BLaER1 treated with 17β-estradiol and CSF1 and Interleukin-3, amounts not matched to agents 10 nM and 100 nM (cell line): ENCODE results near the gene ZC3H7B.

Experiments
- H3K27ac ChIP-seq, 11 experiments: shearing (Covaris generic); formaldehyde crosslinking; 2 replicates each; pipeline ENCODE4 v1.8.1; 2022
- H3K27me3 ChIP-seq, 11 experiments: shearing (Covaris generic); formaldehyde crosslinking; 2 replicates each; pipeline ENCODE4 v1.8.1; 2022
- H3K36me3 ChIP-seq, 11 experiments: shearing (Covaris generic); formaldehyde crosslinking; 2 replicates each; pipeline ENCODE4 v1.8.1; 2022
- H3K4me1 ChIP-seq, 10 experiments: shearing (Covaris generic); formaldehyde crosslinking; 2 replicates each; pipeline ENCODE4 v1.8.1; 2022
- H3K4me2 ChIP-seq, 11 experiments: shearing (Covaris generic); formaldehyde crosslinking; 2 replicates each; pipeline ENCODE4 v1.8.1; 2022
- H3K4me3 ChIP-seq, 10 experiments: shearing (Covaris generic); formaldehyde crosslinking; 2 replicates each; pipeline ENCODE4 v1.8.1; 2022
- H3K9ac ChIP-seq, 11 experiments: shearing (Covaris generic); formaldehyde crosslinking; 2 replicates each; pipeline ENCODE4 v1.8.1; 2022
- H3K9me3 ChIP-seq, 11 experiments: shearing (Covaris generic); formaldehyde crosslinking; replicated peaks in 1 of 11; 2 replicates each; pipeline ENCODE4 v1.8.1; 2022
- H4K20me1 ChIP-seq, 11 experiments: shearing (Covaris generic); formaldehyde crosslinking; 2 replicates each; pipeline ENCODE4 v1.8.1; 2022
- Cebpa-rat ChIP-seq, 11 experiments: shearing (Covaris generic); IDR thresholded peaks; 2 replicates each; pipeline ENCODE4 v1.8.1; 2022

ZC3H7B gene

DNA sequence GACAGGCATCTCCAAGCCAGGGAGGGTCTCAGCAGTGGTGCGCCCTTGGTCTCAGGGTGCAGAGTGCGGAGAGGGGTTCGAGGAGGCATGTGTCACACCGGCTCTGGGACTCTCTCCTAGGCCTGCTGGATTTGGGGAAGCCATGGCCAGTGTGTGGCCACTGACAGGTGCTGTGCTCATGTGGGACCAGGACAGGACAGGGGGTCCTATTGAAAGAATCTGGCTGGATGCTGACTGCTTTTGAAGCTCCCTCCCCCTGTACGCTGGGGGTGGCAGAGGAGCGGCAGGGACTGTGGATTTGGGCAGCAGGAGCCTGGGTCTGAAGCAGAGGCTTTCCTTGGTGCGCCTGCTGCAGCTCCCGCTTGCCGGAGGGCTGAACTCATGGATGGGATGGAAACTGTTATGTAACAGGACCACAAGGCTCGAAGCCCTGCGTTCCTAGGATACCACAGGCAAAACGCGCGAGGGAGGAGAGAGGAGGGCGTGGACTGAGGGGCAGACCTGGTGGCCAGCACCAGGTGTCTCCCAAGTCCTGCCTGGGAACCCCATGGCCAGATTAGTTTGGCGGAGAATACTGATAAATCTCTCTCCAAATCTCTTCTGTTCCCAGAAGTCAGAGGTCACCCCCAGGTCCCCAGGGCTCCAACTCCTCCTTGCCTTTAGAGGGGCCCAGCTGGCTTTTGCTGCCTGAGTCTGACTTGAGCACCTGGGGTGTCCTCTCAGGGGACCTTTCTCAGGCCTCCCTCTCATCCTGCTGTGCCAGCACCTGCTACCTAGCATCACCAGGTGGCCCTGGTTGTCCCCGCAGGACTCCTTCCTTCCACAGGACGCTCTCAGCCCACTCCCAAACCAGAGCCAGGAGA is 66.6 kb downstream of the ZC3H7B start:
- H4K20me1 ChIP-seq, result peaks cover 0 to 18% (median 0%) of the 10 kb centered on the region in 11 experiments; a peak in 3 of 22 replicates
- peaks cover 14 to 45% (median 37%) of the 10 kb centered on the region in 10 experiments for H3K4me1 ChIP-seq
- no peak for TF ChIP-seq Cebpa-rat (IDR thresholded peaks at IDR 0.05)
- peak overlapping the region in 4 of 11 experiments; percentile 19 to 51 (median 34); a peak in 6 of 22 replicates for H3K9ac ChIP-seq
- H3K27me3 ChIP-seq, result peaks cover 0 to 14% (median 11%) of the 10 kb centered on the region in 11 experiments; a peak in 11 of 22 replicates
- no peaks in the 10 kb centered on the region for H3K9me3 ChIP-seq
- no peaks in the 10 kb centered on the region for H3K36me3 ChIP-seq
- H3K4me3 ChIP-seq, result no peak overlapping the region
- H3K27ac ChIP-seq, result no peak overlapping the region
- peak overlapping the region; percentile 66 to 83 (median 72) for H3K4me2 ChIP-seq

GRCh38 chr22:41368543-41369423 is 67.5 kb downstream of the ZC3H7B start:
- Histone ChIP-seq H3K36me3 (no peaks in the 10 kb centered on the region), H3K4me3 (no peak overlapping the region), H3K9me3 (no peaks in the 10 kb centered on the region), H3K27me3 (peaks cover 0 to 14% (median 11%) of the 10 kb centered on the region in 11 experiments; a peak in 11 of 22 replicates), H3K4me1 (peaks cover 14 to 45% (median 37%) of the 10 kb centered on the region in 10 experiments), H3K27ac (peak overlapping the region in 1 of 11 experiments; percentile 20; a peak in 2 of 22 replicates), H3K4me2 (peak overlapping the region in 9 of 11 experiments; percentile 38 to 76 (median 69); a peak in 19 of 22 replicates), H3K9ac (peak overlapping the region in 3 of 11 experiments; percentile 19 to 51 (median 30); a peak in 5 of 22 replicates), H4K20me1 (peaks cover 0 to 18% (median 0%) of the 10 kb centered on the region in 11 experiments; a peak in 3 of 22 replicates)
- no peak for TF ChIP-seq Cebpa-rat (IDR thresholded peaks at IDR 0.05)

DNA sequence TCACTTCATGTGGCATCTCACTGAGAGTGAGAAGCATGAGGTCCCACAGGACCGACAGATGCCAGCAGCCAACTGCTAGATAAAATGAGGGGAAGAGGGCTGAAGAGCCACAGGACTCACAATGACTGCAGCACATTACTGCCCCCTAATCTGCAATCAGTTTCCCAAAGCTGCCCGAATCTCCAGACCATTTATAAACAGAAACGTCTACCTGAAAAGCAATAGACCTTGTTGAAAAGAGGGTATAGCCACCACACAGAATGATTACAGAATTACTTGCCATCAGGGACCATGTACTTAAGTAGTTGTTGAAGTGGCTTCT is 68.1 kb downstream of the ZC3H7B start:
- peak overlapping the region in 1 of 11 experiments; percentile 20; a peak in 1 of 22 replicates for H3K27ac ChIP-seq
- peak overlapping the region in 3 of 11 experiments; percentile 19 to 51 (median 30); a peak in 3 of 22 replicates for H3K9ac ChIP-seq
- H3K4me1 ChIP-seq, result peaks cover 14 to 45% (median 37%) of the 10 kb centered on the region in 10 experiments
- no peak for TF ChIP-seq Cebpa-rat (IDR thresholded peaks at IDR 0.05)
- peaks cover 0 to 18% (median 0%) of the 10 kb centered on the region in 11 experiments; a peak in 3 of 22 replicates for H4K20me1 ChIP-seq
- H3K27me3 ChIP-seq, result peaks cover 0 to 14% (median 11%) of the 10 kb centered on the region in 11 experiments; a peak in 11 of 22 replicates
- peak overlapping the region in 9 of 11 experiments; percentile 38 to 76 (median 69); a peak in 18 of 22 replicates for H3K4me2 ChIP-seq
- no peak overlapping the region for H3K4me3 ChIP-seq
- H3K36me3 ChIP-seq, result no peaks in the 10 kb centered on the region
- no peaks in the 10 kb centered on the region for H3K9me3 ChIP-seq

DNA sequence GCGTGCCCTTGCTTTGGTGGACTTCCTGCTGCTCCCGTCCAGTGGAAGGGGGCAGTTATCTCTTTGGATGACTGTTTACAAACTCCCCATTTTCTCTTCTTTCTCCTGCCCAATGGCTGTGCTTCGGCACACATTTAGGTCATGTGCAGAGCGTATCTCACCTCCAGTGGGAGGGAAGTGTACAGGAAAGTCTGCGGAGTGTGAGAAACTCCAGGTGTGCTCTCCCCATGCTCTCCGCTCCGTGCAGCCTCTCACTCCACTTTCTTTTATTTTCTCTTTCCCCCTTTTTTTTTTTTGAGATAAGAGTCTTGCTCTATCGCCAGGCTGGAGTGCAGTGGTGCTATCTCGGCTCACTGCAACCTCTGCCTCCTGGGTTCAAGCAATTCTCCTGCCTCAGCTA is 68.5 kb downstream of the ZC3H7B start:
- Histone ChIP-seq H3K4me1 (peaks cover 17 to 45% (median 38%) of the 10 kb centered on the region in 10 experiments), H3K36me3 (no peaks in the 10 kb centered on the region), H3K4me2 (peak overlapping the region in 9 of 11 experiments; percentile 38 to 76 (median 69); a peak in 15 of 22 replicates), H3K4me3 (no peak overlapping the region), H3K9ac (peak overlapping the region in 2 of 11 experiments; percentile 19 to 51; a peak in 1 of 22 replicates), H4K20me1 (peaks cover 0 to 18% (median 0%) of the 10 kb centered on the region in 11 experiments; a peak in 3 of 22 replicates), H3K27ac (no peak overlapping the region), H3K9me3 (no peaks in the 10 kb centered on the region), H3K27me3 (peaks cover 0 to 14% (median 11%) of the 10 kb centered on the region in 11 experiments; a peak in 11 of 22 replicates)
- no peak for TF ChIP-seq Cebpa-rat (IDR thresholded peaks at IDR 0.05)

GRCh38 chr22:41377846-41378245 is 76.5 kb downstream of the ZC3H7B start:
- Histone ChIP-seq H3K4me2 (peak overlapping the region; percentile 23 to 79 (median 44); a peak in 20 of 22 replicates), H4K20me1 (peaks cover 0 to 5% (median 0%) of the 10 kb centered on the region in 11 experiments; a peak in 3 of 22 replicates), H3K36me3 (no peaks in the 10 kb centered on the region), H3K4me3 (no peak overlapping the region), H3K27ac (no peak overlapping the region), H3K4me1 (peaks cover 24 to 51% (median 32%) of the 10 kb centered on the region in 10 experiments), H3K9ac (peak overlapping the region in 2 of 11 experiments; percentile 28 to 35; a peak in 3 of 22 replicates), H3K9me3 (0 out of 22 replicates have a peak, but pooled peaks cover 0 to 3% (median 0%) of the 10 kb centered on the region in 11 experiments), H3K27me3 (no peaks in the 10 kb centered on the region)
- no peak for TF ChIP-seq Cebpa-rat (IDR thresholded peaks at IDR 0.05)

DNA sequence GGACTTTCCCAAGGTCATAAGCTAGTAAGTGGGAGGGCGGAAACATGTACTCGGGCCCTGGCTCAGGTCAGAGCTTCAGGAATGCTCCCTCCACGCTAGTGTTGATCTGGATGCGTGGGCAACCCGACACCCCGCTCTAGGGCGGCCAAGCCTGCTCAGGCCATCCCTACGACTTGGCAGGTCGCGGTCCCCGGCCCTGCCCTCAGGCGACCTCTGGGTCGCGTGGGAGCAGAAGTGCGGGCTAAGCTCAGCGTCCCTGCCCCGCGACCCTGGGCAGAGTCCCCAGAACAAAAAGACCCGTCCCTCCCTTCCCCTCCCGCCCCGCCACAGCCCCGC is 79.6 kb downstream of the ZC3H7B start:
- peak overlapping the region; percentile 80 to 96 (median 89) for H3K4me2 ChIP-seq
- peak overlapping the region; percentile 52 to 81 (median 68) for H3K4me3 ChIP-seq
- peaks cover 0 to 15% (median 0%) of the 10 kb centered on the region in 11 experiments; a peak in 4 of 22 replicates for H4K20me1 ChIP-seq
- H3K9me3 ChIP-seq, result 0 out of 22 replicates have a peak, but pooled peaks cover 0 to 3% (median 0%) of the 10 kb centered on the region in 11 experiments
- no peaks in the 10 kb centered on the region for H3K27me3 ChIP-seq
- peak overlapping the region; percentile 79 to 89 (median 84) for H3K27ac ChIP-seq
- H3K9ac ChIP-seq, result peak overlapping the region; percentile 66 to 88 (median 82); a peak in 21 of 22 replicates
- TF ChIP-seq Cebpa-rat (IDR thresholded peaks at IDR 0.05), result no peak
- no peaks in the 10 kb centered on the region for H3K36me3 ChIP-seq
- H3K4me1 ChIP-seq, result peaks cover 37 to 53% (median 40%) of the 10 kb centered on the region in 10 experiments

DNA sequence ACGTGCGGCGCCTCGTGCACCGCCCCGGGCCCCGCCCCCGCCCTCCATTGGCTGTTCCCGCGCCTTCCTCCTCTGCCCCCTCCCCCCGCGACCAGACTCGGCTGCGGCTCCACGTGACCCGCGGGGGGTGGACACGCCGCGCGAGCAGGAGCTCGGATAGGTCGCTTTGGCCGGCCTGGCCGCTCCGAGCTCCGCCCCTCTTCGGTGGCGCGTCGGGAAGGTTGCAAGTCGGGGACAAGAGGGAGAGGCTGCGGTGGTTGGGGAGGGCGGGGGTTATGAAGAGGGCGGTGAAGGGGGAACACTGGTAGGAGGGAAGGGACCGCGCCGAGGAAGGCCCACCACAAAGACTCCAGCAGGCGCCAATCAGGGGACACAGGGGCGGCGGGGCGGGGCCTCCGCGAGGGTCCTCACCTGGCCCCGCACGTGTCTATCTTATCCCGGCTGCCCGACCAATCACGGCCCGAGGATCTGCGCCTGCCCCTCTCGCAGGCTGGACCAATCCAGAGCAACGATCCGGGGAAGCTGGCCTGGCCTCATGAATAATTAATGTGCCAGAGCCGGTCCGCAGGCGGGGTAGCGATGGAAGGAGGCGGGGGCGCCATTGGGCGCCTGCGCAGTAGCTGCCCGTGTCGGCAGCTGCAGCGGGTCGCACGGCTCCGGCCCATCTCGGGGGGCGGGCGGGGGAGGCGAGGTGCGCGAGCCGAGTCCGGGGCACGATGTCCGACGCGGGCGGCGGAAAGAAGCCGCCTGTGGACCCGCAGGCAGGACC is 80.2 kb downstream of the ZC3H7B start, which contains the start of gene TEF:
TEF (plus strand) TSS at position 614 of the 769 bp plus-strand sequence; CDS start at position 717, 103 bp downstream.
- Histone ChIP-seq H3K4me1 (peaks cover 37 to 48% (median 39%) of the 10 kb centered on the region in 10 experiments), H3K9me3 (0 out of 22 replicates have a peak, but pooled peaks cover 0 to 3% (median 0%) of the 10 kb centered on the region in 11 experiments), H3K9ac (peak within 1 kb of the TSS; percentile 74 to 90 (median 84)), H3K4me3 (peak within 1 kb of the TSS; percentile 63 to 81 (median 70)), H3K27me3 (no peaks in the 10 kb centered on the region), H3K36me3 (no peaks in the 10 kb centered on the region), H4K20me1 (peaks cover 0 to 15% (median 0%) of the 10 kb centered on the region in 11 experiments; a peak in 4 of 22 replicates), H3K4me2 (peak within 1 kb of the TSS; percentile 86 to 97 (median 93)), H3K27ac (peak within 1 kb of the TSS; percentile 79 to 89 (median 86))
- no peak for TF ChIP-seq Cebpa-rat (IDR thresholded peaks at IDR 0.05)
